ENCODE measurements around the gene CRAMP1.
"Not testable (repeated sequence)": the region's sequence is repeated elsewhere in the genome, so short reads cannot be mapped to it uniquely, and the experiment has no call there.

CRAMP1 gene

DNA sequence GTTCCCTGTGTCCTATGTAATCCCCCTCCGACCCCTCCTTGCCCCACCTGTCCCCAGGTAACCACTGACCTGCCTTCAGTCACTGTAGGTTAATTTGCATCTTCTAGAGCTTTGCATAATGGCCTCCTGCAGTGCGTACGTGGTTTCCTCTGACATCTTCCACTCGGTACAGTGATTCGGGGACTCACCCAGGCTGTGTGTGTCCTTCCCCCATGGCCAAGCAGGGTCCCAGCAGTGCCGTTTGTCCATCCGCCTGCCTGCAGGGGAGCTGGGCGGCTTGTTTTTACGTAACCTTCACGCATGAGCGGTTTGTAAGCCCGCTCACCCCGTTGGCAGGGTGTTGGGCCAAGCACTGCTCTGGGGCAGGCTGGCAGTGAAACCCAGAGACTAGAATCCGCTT is 101.8 kb downstream of the CRAMP1 start:
- DNase-seq = no peak

DNA sequence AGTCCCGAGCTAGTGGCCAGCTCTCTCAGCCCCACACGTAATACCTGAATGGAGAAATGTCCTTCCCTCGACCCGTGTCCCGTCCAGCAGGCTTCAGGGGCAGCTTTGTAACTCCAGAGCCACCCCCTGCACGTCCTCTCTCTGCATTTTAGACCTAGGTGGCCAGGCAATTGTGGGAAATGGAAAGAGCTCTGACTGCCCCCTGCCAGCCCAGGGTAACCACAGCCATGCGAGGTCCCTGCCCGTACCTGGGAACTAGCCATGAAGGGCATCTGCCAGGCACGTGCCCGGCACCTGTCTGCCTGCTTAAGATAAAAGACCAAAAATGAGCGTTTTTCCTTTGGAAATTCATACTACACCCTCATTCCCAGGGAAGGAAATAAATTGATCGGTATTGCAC is 103.1 kb downstream of the CRAMP1 start:
- DNase-seq = no peak

DNA sequence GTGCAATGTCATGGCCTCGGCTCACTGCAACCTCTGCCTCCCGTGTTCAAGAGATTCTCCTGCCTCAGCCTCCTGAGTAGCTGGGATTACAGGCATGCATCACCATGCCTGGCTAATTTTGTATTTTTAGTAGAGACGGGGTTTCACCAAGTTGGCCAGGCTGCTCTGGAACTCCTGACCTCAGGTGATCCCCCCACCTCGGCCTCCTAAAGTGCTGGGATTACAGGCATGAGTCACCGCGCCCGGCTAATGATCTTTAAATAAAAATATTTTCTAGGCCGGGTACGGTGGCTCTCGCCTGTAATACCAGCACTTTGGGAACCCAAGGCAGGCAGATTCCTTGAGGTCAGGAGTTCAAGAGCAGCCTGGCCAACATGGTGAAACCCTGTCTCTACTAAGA is 106.1 kb downstream of the CRAMP1 start:
- not testable (repeated sequence) for DNase-seq

DNA sequence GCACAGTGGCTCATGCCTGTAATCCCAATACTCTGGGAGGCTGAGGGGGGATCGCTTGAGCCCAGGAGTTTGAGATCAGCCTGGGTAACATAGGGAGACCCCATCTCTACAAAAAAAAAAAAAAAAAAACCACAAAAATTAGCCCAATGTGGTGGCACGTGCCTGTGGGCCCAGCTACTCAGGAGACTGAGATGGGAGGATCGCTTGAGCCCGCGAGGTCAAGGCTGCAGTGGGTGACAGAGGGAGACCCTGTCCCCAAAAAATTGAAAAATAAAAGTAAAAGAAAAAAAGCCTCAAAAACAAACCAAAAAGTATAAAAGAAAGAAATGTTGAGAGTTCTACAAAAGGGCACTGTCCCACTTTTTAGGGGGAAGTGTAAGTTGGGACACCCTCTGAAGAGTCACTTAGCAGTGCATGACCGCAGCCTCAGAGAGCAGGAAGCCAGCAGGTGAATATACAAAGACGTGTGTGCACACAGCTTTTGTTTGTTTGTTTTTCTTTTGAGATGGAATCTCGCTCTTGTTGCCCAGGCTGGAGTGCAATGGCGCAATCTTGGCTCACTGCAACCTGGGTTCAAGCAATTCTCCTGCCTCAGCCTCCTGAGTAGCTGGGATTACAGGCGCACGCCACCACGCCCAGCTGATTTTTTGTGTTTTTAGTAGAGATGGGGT is 107.5 kb downstream of the CRAMP1 start:
- DNase-seq = not testable (repeated sequence)

DNA sequence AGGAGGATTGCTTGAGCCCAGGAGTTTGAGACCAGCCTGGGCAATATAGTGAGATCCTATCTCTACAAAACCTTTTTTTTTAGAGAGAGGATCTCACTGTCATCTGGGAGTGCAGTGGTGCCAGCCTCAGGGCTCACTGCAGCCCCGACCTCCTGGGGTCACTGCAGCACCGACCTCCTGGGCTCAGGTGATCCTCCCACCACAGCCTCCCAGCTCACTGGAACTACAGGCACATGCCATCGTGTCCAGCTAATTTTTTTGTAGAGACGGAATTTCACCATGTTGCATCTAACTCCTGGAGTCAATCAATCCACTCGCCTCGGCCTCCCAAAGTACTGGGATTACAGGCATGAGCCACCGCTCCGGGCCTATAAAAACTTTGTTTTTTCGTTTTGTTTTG is 109.2 kb downstream of the CRAMP1 start:
- no peak for DNase-seq

DNA sequence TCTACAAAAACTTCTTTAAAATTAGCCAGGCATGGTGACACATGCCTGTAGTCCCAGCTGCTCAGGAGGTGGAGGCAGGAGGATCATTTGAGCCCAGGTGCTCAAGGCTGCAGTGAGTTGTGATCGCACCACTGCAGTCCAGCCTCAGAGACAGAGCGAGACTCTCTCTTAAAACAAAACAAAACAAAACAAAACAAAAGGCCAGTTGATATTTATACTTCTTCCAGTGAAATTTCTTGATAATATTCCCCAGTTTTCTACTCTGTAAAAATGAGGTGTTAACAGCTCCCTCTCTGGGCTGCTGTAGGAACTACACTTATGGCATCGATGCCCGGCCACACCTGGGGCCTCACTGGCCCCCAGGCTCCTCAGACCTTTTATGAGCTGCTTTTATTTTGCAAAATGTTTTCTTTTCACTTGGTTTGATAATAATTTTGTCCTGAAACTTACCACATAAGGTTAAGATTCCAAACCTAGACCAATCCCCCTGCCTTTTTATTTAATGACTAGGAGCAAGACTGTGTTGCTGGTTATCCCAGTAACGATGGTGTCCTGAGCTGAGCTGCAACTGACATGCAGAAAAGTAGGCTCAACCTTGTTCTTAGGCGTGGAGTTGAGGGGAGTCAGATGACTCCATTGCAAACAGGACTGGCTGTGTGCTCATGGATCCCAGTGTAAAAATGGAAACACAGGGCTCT is 111.4 kb downstream of the CRAMP1 start:
- DNase-seq = no peak

DNA sequence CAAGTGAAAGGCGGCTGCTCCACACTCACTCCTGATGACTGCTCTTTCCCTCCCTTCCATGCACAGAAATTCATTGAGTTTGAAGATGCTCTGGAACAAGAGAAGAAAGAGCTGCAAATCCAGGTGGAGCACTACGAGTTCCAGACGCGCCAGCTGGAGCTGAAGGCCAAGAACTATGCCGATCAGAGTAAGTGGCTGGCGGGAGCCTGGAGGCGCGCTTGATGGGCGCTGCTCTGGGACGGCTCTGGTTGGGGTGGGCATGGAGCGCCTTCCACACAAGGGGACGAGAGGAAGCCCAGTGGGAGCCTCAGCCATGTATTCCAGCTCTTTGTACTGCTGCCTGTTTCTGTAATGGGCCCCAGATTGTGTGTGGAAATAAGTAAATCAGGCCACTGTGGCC is 112.3 kb downstream of the CRAMP1 start:
- DNase-seq = no peak

DNA sequence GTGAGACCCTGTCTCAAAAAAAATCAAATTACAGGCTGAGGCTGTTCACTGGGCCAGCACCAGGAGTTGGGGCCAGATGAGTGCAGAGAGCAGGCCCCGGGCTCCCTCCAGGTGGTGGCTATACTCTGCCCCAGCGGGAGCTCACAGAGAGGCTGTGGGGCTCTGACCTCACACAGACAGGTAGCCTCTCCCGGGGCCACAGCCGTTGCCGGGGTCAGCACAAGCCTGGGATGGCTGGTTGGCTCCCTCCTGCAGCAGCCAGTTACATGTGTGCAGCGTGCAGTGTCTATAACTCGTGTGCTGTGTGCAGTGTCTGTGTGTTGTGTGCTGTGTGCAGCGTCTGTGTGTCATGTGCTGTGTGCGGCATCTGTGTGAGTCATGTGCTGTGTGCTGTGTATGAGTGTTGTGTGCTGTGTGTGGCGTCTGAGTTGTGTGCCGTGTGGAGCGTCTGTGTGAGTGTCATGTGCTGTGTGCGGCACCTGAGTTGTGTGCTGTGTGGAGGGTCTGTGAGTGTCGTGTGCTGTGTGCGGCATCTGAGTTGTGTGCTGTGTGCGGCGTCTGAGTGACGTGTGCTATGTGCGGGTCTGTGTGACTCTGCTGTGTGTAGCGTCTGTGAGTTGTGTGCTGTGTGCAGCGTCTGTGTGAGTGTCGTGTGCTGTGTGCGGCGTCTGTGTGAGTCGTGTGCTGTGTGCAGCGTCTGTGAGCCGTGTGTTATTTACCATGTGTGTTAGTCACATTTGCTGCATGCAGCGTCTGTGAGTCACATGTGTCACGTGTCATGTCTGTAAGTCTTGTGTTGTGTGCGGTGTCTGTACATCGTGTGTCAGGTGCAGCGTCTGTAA is 114.7 kb downstream of the CRAMP1 start:
- no peak for DNase-seq
